GM18508 (cell line): Measurements from ENCODE around the gene IL12RB1.
"Not testable (repeated sequence)": the region's sequence is repeated elsewhere in the genome, so short reads cannot be mapped to it uniquely, and the experiment has no call there.

Experiments
- ATAC-seq: cut with Tn5 transposase; IDR thresholded peaks from one replicate; pipeline ENCODE4 v1.9.1; 2021; ENCODE audit warnings: moderate number of reproducible peaks; ENCODE audit not compliant: insufficient read depth, unreplicated experiment

Gene IL12RB1

DNA sequence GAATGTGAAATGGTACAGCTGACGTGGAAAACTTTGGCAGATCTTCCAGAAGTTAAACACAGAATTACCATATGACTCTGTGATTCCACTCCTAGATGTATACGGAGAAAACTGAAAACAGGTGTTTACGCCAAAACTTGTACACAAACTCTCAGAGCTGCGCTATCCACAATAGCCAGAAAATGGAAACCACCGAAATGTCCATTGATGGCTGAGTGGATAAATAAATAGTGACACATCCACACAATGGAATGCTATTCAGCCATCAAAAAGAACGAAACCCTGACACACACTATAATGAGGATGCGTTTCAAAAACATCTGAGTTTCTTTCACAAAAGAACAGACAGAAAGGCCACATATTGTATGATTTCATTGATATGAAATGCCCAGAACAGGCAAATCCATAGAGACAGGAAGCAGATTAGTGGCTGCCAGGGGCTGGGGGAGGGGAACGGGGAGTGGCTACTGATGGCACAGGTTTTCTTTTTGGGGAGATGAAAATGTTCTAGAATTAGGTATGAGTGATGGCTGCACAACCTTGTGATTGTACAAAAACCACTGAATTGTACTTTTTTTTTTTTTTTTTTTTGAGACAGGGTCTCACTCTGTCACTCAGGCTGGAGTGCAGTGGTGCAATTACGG lies 33.0 kb downstream of the IL12RB1 start:
- no peak for ATAC-seq

DNA sequence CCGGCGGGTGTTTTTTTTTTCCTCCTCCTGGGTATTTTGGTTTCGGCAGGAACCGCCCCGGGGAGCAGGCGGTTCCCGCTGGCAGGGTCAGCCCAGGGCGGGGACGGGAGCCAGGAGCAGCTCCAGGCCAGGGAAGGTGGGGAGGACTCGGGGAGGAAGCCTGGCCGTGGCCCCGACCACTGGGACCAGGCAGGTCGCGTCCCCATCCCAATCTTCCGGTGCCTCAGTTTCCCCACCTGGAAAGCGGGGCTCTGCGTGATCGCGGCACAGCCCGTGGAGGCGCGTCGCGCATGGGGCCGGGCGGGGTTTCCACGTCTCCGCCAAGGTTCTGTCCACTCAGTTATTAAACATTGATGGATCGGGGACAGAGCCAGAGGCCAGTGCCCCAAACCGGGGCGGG lies 34.8 kb downstream of the IL12RB1 start:
- ATAC-seq, result no peak

DNA sequence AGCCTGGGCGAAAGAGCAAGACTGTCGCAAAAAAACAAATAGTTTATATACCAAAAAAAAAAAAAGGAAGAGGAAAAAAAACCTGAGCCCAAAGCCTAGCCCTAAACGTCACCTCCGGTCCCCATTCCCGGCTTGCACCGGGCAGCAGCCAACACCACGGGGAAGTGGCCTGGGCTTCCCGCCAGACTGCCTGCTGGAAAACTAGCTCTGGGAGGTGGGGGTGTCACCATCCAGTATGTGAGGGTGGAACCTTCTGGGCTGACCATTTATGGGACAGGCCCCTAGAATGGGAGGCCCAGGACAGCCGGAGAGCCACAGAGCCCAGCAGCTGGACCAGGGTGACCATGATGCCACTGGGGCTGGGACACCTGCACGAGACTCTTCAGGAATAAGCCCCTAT lies 37.3 kb downstream of the IL12RB1 start:
- no peak for ATAC-seq

DNA sequence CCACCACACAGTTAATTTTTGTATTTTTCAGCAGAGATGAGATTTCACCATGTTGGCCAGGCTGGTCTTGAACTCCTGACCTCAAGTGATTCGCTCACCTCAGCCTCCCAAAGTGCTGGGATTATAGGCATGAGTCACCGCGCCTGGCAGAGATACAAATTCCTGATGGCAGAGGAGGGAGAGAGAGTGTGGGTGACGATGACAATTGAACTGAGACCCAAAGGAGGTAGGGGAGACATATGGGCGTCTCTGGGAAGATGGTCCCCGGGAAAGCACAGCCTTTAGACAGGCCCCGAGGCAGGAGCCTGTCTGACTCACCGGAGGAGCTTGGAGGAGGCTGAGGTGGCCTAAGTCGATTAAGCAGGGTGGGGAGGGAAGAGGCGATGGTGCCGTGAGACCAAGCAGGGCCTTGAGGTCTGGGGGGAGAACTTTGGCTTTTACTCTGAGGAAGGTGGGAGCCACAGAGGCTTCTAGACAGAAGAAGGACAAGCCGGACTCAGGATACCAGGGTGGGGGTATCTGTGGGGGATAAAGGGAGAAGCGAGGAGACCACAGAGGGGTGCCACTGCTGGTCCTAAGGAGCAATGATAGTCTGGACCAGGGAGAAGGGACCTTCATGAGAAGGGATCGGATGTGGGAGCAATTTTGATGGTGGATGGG lies 40.5 kb downstream of the IL12RB1 start:
- ATAC-seq, result no peak

DNA sequence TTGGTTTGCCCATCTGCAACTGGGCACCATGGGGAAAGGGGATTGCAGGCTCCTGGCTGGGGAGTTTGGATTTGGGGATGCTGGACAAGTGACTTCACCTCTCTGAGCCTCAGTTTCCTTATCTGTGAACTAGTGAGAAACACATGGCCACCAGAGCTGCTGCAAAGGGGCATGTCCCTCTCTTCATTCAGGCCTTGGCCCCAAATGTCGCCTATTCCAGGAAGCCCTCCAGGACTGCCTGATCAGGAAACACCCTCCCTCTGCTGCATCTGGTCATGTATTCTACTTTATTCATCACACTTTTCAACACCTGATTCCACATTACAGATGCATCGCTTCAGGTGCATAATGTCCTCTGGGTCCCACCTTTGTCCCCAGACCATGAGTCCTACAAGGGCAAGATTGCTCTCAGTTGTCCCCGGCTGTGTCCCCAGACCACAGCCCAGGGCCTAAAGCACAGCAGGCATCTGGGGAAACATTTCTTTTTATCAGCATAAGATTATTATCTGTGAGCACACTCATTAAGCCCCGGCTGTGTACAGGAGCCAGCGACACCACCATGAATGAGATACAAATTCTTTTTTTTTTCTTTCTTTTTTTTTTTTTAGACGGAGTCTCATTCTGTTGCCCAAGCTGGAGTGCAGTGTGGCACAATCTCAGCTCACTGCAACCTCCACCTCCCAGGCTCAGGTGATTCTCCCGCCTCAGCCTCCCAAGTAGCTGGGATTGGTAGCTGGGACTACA lies 41.3 kb downstream of the IL12RB1 start:
- ATAC-seq, result no peak

DNA sequence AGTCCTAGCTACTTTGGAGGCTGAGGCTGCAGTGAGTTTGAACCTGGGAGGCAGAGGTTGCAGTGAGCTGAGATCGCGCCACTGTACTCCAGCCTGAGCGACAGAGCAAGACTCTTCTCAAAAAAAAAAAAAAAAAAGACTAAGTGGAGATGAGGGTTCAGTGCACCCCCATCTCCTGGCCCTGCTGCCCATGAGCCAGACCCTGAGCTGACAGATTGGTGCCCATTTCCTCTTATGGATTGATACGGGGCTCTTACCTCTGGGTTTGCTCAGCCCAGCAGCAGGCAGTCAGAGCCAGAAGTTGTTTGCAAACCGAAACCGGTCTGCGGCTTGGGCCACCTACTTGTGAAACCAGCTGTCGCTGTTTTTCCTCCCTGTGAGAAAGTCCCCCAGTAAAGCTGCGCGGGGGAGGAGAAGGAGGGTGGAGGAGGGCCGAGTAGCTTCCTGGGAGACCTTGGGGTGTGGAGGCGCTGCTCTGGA lies 41.9 kb downstream of the IL12RB1 start:
- ATAC-seq, result peak; percentile 66

DNA sequence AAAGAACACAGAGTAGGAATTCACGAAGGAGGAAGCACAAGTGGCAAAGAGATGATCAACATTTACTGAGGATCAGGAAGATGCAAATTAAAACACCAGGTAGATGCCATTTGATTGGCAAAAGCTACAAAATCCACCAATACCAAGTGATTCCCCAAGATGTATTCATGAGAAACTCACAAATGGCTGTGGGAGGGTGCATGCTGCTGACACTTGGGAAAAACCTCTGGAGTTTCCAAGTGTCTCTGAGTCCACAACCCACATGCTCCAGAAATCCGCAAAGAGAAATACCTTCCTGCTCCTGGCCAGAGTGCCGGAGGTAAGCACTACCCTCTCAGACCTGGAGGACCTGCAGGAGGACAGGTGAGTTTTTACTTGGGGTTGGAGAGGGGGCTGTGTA lies 43.1 kb downstream of the IL12RB1 start:
- no peak for ATAC-seq

DNA sequence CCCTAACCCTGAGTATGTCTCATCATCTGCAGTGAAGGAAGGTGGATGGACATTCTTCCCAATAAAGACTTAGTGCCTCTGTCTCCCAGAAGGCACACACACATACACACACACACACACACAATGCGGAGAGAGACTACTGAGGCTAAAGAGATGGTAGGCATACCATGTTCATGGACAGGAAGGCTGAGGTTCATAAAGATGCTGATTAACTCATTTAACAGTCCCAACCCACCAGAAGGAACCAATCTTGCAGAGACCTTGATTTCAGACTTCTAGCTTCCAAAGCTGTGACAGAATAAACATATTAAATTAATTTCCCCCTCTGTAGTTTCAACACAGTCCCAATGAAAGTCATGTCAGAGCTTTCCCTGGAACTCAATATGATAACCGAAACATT lies 45.7 kb downstream of the IL12RB1 start:
- ATAC-seq, result no peak

DNA sequence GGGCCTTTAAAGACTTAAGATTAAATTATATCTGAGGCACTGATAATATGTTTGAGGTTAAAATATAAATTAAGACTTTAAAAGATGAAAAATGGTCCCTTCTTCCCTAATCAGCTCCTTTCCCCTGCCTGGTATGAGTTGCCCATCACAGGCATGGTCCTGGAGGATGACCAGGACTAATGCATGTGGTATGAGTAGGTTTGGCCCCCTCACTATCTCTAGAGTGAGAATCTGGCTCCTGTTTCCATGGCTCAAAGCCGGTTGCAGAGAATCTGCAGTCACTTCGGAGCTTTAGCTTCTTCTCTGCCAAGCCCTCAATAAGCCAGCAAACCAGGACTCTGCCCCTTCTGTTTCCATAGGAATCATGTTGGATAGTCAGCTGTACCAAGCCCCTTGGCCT lies 54.6 kb downstream of the IL12RB1 start:
- ATAC-seq, result not testable (repeated sequence)

DNA sequence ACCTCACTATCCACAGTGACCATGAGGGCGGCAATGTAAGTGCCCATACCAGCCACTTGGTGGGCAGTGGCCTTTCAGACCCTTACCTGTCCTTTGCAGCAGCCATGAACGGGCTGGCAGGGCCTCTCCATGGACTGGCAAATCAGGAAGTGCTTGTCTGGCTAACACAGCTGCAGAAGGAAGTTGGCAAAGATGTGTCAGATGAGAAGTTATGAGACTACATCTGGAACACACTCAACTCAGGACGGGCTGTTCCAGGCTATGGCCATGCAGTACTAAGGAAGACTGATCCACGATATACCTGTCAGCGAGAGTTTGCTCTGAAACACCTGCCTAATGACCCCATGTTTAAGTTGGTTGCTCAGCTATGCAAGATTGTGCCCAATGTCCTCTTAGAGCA lies 55.3 kb downstream of the IL12RB1 start:
- not testable (repeated sequence) for ATAC-seq

DNA sequence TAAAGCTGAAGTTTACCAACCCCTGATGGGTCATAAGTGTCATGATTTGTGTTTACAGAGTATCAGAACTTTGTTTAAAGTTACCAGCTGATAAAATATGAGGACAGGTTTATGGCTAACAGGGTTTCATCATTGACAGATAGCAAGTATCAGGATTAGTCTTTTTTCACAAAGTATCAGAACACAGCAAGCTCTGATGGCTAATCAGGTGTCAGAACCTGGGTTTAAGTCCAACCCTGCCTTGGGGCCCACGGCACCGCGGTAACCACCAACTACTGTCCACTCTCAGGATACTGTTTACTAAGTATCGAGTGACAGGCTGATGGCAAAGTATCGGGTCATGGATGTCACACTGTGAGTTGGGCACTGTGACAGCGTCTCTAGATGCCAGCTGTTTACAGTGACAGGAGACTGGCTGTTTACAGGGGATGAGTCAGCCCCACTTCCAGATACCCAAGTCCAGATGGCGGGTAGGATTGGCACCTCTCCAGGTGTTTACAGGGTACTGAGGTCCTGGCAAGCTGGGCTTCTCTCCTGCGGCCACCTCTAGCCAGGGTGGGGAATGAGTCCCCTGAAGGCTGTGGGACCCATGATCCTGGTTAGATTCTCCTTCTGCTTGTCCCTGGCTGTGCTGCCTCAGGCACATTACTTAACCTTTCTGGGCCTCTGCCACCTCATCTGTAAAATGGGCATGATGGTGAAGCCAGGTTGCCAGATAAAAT lies 57.0 kb downstream of the IL12RB1 start:
- no peak for ATAC-seq

DNA sequence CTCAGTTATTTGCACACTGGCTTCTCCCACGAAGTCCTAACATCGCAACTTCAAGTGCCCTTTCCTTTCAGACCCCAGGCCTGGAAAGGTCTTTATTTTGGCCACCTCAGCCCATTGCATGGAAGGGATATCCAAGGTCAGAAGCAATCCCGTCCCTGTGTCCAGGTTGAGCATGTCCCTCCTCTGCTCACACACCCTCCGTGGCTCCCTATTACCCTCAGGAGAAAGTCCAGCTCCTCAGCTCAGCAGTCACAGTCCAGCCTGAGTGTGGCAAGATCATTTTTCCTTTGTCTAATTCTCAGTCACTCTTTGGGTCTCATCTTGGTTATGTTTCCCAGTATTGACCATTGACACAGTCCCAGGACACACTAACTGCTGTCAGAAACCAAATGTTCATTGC lies 59.6 kb downstream of the IL12RB1 start:
- no peak for ATAC-seq

DNA sequence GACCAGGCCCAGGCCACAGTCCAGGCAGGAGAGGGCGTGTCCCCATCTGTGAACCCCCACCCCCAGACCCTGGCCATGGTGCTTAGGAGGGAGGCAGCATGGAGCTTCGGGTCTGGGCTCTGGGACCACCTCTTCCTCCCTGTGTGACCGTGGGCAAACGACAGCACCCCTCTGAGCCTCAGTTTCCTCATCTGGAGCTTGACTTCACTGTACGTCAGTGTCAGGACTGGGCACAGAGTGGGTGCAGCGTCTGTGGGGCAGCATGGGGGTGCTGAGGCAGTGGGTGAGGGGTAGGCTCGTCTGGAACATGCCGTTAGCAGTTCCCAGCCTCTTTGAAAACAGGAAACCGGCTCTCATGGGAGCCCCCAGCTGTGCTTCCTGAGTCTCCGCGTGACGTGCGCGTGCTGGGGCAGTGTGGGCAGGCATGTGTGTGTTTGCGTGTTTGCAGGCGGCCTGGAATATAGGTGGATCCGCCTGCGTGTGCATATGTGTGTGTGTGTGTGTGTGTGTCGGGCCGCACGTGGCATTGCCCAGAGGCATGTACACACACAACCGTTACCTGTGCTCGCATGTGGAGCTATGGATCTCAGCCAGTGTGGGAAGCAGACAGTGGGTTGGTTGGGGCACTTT lies 63.0 kb downstream of the IL12RB1 start:
- no peak for ATAC-seq

DNA sequence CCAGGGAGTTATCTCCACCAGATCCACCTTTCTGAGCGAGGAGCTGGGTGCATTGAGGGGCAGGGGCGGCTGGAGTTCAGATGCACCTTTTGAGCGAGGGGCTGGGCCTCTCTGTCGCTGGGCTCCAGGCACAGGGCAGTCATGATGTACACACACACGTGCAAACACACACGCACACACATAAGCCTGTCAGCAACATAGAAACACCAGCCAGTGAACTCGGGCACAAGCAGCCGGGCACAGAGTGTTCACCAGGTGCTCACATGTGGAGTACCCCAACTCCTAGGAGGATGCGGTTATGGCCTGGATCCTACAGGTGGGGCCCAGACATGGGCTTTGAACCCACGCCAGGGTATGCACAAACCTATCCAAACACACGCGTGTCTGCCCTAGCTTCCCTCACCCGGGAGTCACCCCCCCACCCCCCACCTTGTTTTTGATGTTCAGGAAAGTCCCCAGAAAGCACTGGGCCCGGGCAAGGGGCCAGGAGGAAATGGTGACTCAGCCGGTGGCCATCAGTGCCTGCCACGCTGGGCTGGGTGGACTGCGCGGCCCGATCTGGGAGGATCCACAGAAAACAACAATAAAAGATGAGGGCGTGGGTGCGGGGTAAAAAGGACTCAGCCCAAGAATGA lies 65.5 kb downstream of the IL12RB1 start:
- no peak for ATAC-seq

DNA sequence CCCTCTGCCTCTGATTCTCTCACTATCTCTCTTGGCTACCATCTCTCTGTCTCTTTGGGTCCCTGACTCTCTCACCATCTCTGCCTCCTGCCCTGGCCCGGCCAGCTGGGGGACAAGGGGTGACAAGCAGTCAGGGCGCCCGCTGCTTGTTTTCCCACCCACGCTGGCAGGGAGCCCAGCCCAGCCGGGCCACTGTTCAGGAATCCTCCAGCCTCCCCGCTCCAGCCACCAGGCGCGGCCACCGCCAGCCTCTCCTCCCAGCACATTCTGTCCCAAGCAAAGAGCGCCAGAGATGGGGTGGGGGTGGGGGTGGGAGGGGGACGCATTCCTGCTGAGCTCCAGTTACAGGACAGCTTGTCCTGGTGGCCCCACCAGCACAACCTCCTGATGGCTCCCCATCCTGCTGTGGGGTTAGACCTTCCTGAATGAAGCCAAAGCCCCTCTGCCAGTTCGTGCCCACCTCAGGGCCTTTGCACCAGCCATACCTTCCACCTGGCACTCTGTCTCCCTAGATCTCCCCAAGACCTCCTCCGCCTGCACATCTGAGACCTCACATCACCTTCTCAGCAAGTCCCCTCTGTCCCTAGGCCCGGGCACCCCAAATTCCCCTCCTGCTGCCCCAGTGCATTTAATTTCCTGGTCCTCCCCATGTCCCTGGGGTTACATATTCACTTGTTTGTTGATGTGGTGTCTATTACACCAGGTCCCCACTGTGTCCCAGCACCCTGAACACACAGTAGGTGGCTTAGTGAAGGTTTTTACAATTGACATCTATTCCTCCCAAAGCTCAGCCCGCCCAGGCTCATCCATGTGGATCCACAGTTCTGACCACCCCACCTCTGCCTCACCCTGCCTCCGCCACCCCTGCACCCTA lies 66.3 kb downstream of the IL12RB1 start:
- no peak for ATAC-seq

DNA sequence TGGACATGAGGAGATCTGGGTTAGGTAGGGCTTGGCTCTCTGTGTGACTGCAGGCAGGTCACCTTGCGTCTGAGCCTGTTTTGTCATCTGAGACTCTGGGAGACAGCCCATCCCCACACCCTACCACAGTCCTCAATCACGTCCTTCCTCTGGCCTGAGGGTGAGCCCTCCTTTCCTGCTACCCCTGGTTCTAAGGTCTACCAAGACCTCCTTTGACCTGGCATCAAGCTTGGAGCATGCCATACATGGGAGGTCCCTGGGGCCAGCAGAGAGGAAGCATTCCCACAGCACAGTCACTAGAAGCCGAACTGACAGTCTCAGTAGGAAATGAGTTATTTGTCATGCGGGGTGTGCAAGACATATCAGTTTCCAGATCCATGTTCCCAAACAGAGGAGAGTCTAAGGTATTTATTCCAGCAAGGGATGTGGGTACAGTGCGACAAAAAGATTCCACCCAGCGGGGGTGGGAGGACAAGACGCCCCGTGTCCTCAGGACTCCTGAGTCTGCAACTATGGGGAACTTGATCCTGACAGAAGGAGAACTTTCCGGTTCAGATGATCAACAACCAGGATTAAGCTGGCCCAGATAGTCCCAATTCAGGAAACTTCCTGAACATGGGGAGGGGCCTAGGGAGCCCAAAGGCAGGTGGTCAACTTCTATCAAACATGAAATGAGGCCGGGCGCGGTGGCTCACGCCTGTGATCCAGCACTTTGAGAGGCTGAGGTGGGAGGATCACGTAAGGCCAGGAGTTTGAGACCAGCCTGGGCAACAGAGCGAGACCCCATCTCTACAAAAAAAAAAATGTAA lies 69.3 kb downstream of the IL12RB1 start:
- no peak for ATAC-seq

DNA sequence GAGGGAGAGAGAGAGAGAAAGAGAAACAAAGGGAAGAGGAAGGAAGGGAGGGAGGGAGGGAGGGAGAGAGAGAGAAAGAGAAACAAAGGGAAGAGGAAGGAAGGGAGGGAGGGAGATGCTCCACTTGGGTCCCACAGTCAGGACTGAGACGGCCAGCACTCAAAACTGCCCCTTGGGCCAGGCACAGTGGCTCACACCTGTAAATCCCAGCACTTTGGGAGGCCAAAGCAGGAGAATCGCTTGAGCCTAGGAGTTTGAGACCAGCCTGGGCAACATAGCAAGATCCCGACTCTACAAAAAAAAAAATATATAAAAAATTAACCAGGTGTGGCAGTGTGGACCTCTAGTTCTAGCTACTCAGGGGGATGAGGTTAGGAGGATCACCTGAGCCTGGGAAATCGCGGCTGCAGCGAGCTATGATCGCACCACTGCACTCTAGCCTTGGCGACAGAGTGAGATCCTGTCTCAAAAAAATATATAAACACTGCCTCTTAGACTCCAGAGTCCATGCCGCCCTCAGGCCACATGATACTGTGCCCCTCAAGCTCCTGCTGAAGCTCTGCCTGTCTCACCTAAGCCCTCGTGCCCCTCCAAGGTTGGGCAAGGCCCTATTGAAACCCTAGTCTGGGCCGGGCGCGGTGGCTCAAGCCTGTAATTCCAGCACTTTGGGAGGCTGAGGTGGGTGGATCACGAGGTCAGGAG lies 70.4 kb downstream of the IL12RB1 start:
- ATAC-seq, result no peak

DNA sequence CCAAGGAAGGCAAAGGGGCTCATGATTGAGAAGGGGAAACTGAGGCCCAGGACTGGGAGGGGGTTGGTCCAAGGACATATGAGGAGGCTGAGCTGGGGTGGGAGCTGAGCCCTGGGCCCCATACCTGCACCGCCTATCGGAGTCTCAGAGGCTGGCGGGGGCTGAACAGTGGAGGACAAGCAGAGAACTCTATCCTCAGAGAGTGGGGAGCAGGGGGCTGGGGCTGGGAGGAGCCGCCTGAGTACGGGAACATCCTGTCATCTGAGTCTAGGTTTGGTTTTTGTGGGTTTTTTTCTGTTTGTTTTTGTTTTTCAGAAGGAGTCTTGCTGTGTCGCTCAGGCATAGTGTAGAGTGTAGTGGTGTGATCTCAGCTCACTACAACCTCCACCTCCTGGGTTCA lies 72.5 kb downstream of the IL12RB1 start:
- no peak for ATAC-seq
